ENCODE measurements around the gene PTPRB.
"Not testable (repeated sequence)": the region's sequence is repeated elsewhere in the genome, so short reads cannot be mapped to it uniquely, and the experiment has no call there.

The PTPRB gene

DNA sequence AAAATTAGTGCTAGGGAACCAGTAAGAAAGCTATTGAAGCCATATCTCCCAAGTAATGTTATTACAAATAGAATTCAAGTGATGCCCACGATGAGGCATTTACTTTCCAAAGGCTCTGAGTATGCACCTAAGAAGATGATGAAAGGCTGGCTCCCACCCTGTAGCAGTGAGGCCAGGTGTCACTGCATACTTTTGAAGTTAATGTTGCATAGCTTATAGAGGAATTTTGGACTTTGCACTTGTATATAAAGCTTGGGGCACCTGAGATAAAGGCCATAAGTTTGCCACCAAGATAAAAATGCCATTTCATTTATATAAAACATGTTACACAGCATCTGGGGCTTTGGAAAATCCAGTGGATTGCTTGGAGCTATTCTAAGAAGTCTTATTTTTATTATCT lies 96.2 kb downstream of the PTPRB start:
- DNase-seq (ENCODE audit: low read depth in 3 of 3) = no peak

- DNase-seq (ENCODE audit: low read depth in 3 of 3) = no peak
Measured at GRCh38 chr12:70536650-70537049, 100.6 kb downstream of the PTPRB start.

DNA sequence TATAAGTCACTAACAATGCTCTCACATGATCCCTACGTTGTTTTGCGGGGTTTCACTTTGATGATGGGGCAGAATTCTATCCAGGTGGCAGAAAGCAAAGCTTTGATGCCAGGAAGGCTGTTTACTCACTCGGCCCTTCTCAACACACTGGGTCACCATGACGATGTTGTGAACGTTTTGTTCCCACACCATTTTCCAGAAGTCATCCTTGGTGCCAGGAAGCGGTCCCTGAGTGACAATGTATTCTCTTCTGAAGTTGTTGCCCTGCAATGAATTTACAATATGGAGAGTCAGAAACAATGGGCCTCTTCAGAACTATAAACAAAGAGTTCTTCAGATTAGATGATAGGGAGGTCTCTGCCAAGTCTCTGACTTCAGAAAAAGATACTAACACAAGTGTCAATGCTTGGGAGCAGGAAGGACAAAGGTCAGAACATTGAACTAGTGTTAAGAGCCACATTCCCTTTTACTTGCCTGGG lies 101.3 kb downstream of the PTPRB start:
- DNase-seq (ENCODE audit: low read depth in 3 of 3) = no peak

DNA sequence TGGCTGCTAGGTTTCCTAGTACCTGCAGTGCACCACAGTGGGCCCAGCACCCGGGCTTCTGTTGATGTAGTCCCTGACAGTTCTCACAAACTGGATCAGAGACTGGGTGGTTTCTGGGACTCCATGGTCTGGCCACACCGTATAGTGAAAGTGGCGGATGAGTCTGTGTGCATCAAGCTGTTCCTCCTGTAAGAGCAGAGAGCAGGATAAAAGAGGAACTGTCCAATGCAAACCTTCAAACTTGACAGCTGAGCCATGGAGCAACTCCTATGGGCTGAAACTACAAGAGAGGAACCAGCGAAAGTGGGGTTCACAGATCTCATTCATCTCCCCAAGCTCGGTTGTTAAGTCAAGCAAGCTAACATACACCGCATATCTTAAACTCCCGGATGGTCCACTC lies 102.8 kb downstream of the PTPRB start:
- DNase-seq (ENCODE audit: low read depth in 3 of 3) = no peak

GRCh38 chr12:70529647-70530046 lies 107.6 kb downstream of the PTPRB start:
- DNase-seq (ENCODE audit: low read depth in 3 of 3) = no peak

GRCh38 chr12:70520847-70521246 lies 116.4 kb downstream of the PTPRB start:
- no peak for DNase-seq (ENCODE audit: low read depth in 3 of 3)

- DNase-seq (ENCODE audit: low read depth in 3 of 3) = no peak
Measured at GRCh38 chr12:70513426-70513825, 123.8 kb downstream of the PTPRB start.

DNA sequence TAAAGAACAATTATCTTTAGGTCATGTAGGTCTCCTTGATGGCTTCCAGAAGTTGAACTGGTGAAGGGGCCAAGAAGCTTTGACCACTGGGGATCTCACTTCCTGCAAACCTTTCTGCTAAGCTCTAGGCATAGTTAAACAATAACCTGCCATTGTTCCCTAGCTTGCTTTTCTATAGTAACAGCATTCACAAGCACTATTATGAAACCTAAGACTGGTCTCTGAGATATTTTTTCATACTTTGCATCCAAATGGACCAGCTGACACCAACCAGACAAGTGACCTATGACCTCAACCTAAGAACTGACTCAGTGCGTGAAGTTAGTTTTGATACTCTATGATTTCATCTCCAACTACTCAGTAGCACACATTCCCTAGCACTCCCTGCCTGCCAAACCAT lies 129.1 kb downstream of the PTPRB start:
- no peak for DNase-seq (ENCODE audit: low read depth in 3 of 3)

- DNase-seq (ENCODE audit: low read depth in 3 of 3) = no peak
Measured at GRCh38 chr12:70507442-70507841, 129.8 kb downstream of the PTPRB start.

GRCh38 chr12:70497508-70497907 lies 139.7 kb downstream of the PTPRB start:
- DNase-seq (ENCODE audit: low read depth in 3 of 3) = no peak

DNA sequence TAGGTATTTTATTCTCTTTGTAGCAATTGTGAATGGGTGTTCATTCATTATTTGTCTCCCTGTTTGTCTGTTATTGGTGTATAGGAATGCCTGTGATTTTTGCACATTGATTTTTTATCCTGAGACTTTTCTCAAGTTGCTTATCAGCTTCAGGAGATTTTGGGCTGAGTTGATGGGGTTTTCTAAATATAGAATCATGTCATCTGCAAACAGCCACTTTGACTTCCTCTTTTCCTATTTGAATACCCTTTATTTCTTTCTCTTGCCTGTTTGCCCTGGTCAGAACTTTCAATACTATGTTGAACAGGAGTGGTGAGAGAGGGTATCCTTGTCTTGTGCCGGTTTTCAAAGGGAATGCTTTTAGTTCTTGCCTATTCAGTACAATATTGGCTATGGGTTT lies 144.3 kb downstream of the PTPRB start:
- DNase-seq (ENCODE audit: low read depth in 3 of 3) = not testable (repeated sequence)

DNA sequence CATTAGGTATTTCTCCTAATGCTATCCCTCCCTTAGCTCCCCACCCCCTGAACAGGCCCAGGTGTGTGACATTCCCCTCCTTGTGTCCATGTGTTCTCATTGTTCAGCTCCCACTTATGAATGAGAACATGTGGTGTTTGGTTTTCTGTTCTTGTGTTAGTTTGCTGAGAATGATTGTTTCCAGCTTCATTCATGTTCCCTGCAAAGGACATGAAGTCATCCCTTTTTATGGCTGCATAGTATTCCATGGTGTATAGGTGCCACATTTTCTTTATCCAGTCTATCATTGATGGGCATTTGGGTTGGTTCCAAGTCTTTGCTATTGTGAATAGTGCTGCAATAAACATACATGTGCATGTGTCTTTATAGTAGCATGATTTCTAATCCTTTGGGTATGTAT lies 146.3 kb downstream of the PTPRB start:
- not testable (repeated sequence) for DNase-seq (ENCODE audit: low read depth in 3 of 3)

- no peak for DNase-seq (ENCODE audit: low read depth in 3 of 3)
Measured at GRCh38 chr12:70487440-70487839, 149.8 kb downstream of the PTPRB start.

GRCh38 chr12:70486588-70486987 lies 150.6 kb downstream of the PTPRB start:
- no peak for DNase-seq (ENCODE audit: low read depth in 3 of 3)

GRCh38 chr12:70485704-70486103 lies 151.5 kb downstream of the PTPRB start:
- no peak for DNase-seq (ENCODE audit: low read depth in 3 of 3)

- DNase-seq (ENCODE audit: low read depth in 3 of 3) = no peak
Measured at GRCh38 chr12:70484464-70484863, 152.8 kb downstream of the PTPRB start.

DNA sequence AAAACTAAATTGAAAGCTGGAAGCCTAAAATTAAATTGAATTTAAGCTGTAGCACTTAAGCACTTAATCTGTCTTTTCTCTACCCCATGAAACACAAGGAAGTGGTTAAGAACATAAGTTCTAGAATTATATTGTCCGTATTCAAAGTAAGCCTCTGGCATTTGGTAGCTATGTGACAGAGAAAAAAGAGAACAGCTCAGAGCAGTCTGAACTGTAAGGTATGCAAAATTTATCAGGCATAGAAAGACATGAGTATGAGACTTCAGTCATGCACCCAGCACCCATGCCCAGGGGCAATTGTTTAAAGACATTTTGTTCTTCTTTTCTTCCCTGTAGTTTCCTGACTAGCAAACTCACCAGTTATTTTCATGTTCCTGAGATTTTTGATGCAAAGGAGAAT lies 154.5 kb downstream of the PTPRB start:
- no peak for DNase-seq (ENCODE audit: low read depth in 3 of 3)

DNA sequence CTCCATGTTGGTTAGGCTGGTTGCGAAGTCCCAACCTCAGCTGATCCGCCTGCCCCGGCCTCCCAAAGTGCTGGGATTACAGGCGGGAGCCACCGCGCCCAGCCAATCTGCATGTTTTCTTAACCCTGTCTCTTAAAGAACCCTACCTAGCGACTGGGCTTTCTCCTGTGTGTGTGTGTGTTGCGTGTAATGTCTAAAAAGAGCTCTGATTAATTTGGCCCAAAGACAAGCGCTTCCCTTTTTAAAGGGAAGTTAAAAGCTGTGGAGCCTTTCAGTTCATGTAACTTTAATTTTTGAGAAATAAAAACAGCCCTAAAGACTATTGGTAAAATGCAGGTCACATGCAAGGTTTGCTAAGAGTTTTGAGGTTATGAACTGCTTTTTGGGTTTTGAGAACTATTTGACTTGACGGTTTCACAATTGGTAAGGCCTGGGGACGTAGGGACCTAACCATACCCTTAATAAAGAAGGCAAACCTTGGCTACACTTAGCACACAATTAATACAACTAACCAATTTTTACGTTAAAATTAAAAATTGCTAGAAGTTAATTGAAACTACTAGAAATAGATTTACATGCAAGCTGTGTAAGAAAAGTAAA lies 167.9 kb downstream of the PTPRB start:
- no peak for DNase-seq (ENCODE audit: low read depth in 3 of 3)

- DNase-seq (ENCODE audit: low read depth in 3 of 3) = no peak
Measured at GRCh38 chr12:70468741-70469140, 168.5 kb downstream of the PTPRB start.

- DNase-seq (ENCODE audit: low read depth in 3 of 3) = no peak
Measured at GRCh38 chr12:70467918-70468733, 169.1 kb downstream of the PTPRB start.

DNA sequence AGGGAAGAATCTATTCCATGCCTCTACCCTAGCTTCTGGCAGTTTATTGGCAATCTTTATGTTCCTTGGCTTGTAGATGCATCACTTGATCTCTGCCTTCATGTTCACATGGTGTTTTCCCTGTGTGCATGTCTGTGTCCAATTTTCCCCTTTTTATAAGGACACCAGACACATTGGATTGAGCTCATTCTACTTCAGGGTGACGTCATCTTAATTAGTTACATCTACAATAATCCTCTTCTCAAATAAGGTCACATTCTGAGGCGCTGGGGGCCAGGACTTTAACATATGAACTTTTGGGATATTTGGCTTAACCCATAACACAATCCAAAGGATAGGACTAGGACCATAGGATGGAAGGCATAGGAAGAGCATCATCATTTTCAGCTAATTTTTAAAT lies 169.8 kb downstream of the PTPRB start:
- no peak for DNase-seq (ENCODE audit: low read depth in 3 of 3)

DNA sequence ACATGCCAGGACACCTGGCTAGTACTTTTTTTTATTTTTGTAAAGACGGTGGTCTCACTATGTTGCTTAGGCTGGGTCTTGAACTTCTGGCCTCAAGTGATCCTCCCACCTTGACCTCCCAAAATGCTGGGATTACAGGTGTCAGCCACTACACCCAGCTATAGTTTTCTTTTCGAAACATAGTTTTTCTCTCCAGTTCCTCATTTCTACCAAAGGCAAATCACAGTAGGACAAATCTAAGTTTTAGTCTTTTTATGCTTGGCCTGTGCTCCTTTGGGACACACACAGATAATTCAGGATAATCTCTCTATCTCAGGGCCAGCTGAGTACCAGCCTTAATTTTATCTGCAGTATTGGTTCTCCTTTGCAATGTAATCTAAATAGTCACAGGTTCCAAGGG lies 170.5 kb downstream of the PTPRB start:
- DNase-seq (ENCODE audit: low read depth in 3 of 3) = no peak

Measured in stimulated activated CD4-positive, alpha-beta T cell treated with anti-CD3 and anti-CD28 coated beads, TNF-alpha, amount 100 ng/mL, for 24 hours (primary cell).